HEK293 (cell line): Measurements from ENCODE around the gene S100PBP.
"Not testable (repeated sequence)": the region's sequence is repeated elsewhere in the genome, so short reads cannot be mapped to it uniquely, and the experiment has no call there.

ENCODE experiments used
- CTCF ChIA-PET: fragments of 350-600 bp; formaldehyde crosslinking; extraction: SDS; loops from one replicate; lab custom pipeline; 2021; ENCODE audit warnings: antibody characterized with exemption; lab: Yijun Ruan, JAX
- POLR2A ChIA-PET: fragments of 300-600 bp; formaldehyde crosslinking; extraction: SDS; loops from one replicate; lab custom pipeline; 2020; ENCODE audit warnings: antibody characterized with exemption, inconsistent platforms; lab: Yijun Ruan, JAX
- H3K27ac ChIP-seq: fragments of 200-500 bp; sonication (Bioruptor generic); 2 replicates; pipeline ENCODE4 v1.5.1; 2014; ENCODE audit warnings: low read depth, low read length, control low read depth, inconsistent platforms; ENCODE audit errors: extremely low read depth
- H3K36me3 ChIP-seq, 2 experiments: fragments of 200-500 bp in 1 of 2; sonication (Bioruptor generic) in 1 of 2; 1 replicate in 1 of 2; 2 replicates in 1 of 2; pipeline ENCODE4 v1.5.1; 2014 to 2017; ENCODE audit warnings: inconsistent platforms in 2 of 2, low read length in 2 of 2; ENCODE audit not compliant: control insufficient read depth in 2 of 2, insufficient read depth in 1 of 2
- H3K4me1 ChIP-seq: fragments of 200-500 bp; sonication (Bioruptor generic); 2 replicates; pipeline ENCODE4 v1.5.1; 2014; ENCODE audit warnings: mild to moderate bottlenecking, low read length, inconsistent platforms; ENCODE audit not compliant: control insufficient read depth, insufficient read depth
- H3K4me3 ChIP-seq: 2 replicates; pipeline ENCODE4 v1.5.1; 2011; ENCODE audit warnings: low read depth, mild to moderate bottlenecking, control low read depth, low read length, moderate library complexity
- H3K9me3 ChIP-seq: fragments of 200-500 bp; sonication (Bioruptor generic); 2 replicates; pipeline ENCODE4 v1.5.1; 2014; ENCODE audit warnings: low read depth, low read length, inconsistent platforms; ENCODE audit not compliant: control insufficient read depth, insufficient read depth
- HOXA7 ChIP-seq: sonication (generic); formaldehyde crosslinking; IDR thresholded peaks from 2 replicates; pipeline ENCODE4 v1.8.1; 2022; ENCODE audit warnings: missing genetic modification reagents, borderline replicate concordance
- KLF16 ChIP-seq: fragments of 450-650 bp; formaldehyde crosslinking; IDR thresholded peaks from 2 replicates; pipeline ENCODE4 v1.5.1; 2017; ENCODE audit warnings: missing biosample characterization, missing genetic modification characterization
- PRDM4 ChIP-seq: fragments of 450-650 bp; formaldehyde crosslinking; IDR thresholded peaks from 2 replicates; pipeline ENCODE4 v1.5.1; 2017; ENCODE audit warnings: missing biosample characterization, missing genetic modification characterization
- WT1 ChIP-seq: fragments of 450-650 bp; formaldehyde crosslinking; IDR thresholded peaks from 2 replicates; pipeline ENCODE4 v1.5.1; 2016; ENCODE audit warnings: missing biosample characterization, missing genetic modification characterization
- ZNF19 ChIP-seq: fragments of 450-650 bp; formaldehyde crosslinking; IDR thresholded peaks from 2 replicates; pipeline ENCODE4; 2016; ENCODE audit warnings: missing biosample characterization, missing genetic modification characterization, low read depth
- ZNF239 ChIP-seq: fragments of 450-650 bp; formaldehyde crosslinking; IDR thresholded peaks from 2 replicates; pipeline ENCODE4 v1.5.1; 2016; ENCODE audit warnings: missing biosample characterization, missing genetic modification characterization
- ZNF24 ChIP-seq: fragments of 450-650 bp; formaldehyde crosslinking; IDR thresholded peaks from 2 replicates; pipeline ENCODE4 v1.5.1; 2016; ENCODE audit warnings: missing biosample characterization, missing genetic modification characterization
- ZNF292 ChIP-seq: fragments of 450-650 bp; formaldehyde crosslinking; IDR thresholded peaks from 2 replicates; pipeline ENCODE4 v1.5.1; 2016; ENCODE audit warnings: low read depth, missing biosample characterization, missing genetic modification characterization, borderline replicate concordance
- ZNF311 ChIP-seq: fragments of 450-650 bp; formaldehyde crosslinking; IDR thresholded peaks from 2 replicates; pipeline ENCODE4 v1.5.1; 2017; ENCODE audit warnings: missing biosample characterization, missing genetic modification characterization, borderline replicate concordance
- ZNF341 ChIP-seq: fragments of 450-650 bp; formaldehyde crosslinking; IDR thresholded peaks from 2 replicates; pipeline ENCODE4; 2016; ENCODE audit warnings: low read depth, missing biosample characterization, missing genetic modification characterization
- ZNF692 ChIP-seq: fragments of 450-650 bp; formaldehyde crosslinking; IDR thresholded peaks from 2 replicates; pipeline ENCODE4 v1.5.1; 2016; ENCODE audit warnings: missing biosample characterization, missing genetic modification characterization
- TF ChIP-seq, protein P1 (sequence below): fragments of 450-650 bp; formaldehyde crosslinking; IDR thresholded peaks from 2 replicates; pipeline ENCODE4 v1.5.1; 2016; ENCODE audit warnings: missing biosample characterization, missing genetic modification characterization

S100PBP gene

GRCh38 chr1:32801096-32801715 lies 16.2 kb upstream of the S100PBP start (continued):
- TF ChIP-seq PRDM4 (tag by site-specific recombination): no peak

GRCh38 chr1:32804460-32804859 lies 13.0 kb upstream of the S100PBP start:
- POLR2A ChIA-PET, H3K4me1 ChIP-seq, H3K9me3 ChIP-seq, H3K27ac ChIP-seq, H3K4me3 ChIP-seq, CTCF ChIA-PET: not testable (repeated sequence)
- H3K36me3 ChIP-seq: peaks cover 14 to 74% of the 10 kb centered on the region in 2 experiments

DNA sequence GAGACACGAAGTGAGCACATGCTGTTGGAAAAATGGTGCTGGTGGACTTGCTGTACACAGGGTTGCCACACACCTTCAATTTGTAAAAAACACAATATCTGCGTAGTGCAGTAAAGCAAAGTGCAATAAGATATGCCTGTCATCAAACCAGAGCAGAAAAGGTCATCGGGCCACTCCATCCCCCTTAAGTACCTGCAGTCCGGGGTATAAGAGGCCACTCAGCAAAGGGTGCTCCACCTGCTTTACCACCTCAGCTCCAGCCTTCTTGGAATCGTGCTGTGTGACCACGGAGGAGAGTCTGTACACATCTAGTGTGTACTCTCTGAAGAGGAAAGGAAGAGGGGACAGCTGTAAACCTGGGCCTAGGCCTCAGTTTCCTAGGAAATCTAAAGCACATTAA lies 11.2 kb upstream of the S100PBP start:
- peaks cover 19 to 84% of the 10 kb centered on the region in 2 experiments for H3K36me3 ChIP-seq
- H3K4me3 ChIP-seq: no peak overlapping the region
- no peaks in the 10 kb centered on the region for H3K4me1 ChIP-seq
- POLR2A ChIA-PET: no interaction called here
- TF ChIP-seq, protein P1, sequence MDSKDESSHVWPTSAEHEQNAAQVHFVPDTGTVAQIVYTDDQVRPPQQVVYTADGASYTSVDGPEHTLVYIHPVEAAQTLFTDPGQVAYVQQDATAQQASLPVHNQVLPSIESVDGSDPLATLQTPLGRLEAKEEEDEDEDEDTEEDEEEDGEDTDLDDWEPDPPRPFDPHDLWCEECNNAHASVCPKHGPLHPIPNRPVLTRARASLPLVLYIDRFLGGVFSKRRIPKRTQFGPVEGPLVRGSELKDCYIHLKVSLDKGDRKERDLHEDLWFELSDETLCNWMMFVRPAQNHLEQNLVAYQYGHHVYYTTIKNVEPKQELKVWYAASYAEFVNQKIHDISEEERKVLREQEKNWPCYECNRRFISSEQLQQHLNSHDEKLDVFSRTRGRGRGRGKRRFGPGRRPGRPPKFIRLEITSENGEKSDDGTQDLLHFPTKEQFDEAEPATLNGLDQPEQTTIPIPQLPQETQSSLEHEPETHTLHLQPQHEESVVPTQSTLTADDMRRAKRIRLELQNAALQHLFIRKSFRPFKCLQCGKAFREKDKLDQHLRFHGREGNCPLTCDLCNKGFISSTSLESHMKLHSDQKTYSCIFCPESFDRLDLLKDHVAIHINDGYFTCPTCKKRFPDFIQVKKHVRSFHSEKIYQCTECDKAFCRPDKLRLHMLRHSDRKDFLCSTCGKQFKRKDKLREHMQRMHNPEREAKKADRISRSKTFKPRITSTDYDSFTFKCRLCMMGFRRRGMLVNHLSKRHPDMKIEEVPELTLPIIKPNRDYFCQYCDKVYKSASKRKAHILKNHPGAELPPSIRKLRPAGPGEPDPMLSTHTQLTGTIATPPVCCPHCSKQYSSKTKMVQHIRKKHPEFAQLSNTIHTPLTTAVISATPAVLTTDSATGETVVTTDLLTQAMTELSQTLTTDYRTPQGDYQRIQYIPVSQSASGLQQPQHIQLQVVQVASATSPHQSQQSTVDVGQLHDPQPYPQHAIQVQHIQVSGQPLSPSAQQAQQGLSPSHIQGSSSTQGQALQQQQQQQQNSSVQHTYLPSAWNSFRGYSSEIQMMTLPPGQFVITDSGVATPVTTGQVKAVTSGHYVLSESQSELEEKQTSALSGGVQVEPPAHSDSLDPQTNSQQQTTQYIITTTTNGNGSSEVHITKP (tag by site-specific recombination): no peak
- no peak for TF ChIP-seq ZNF24 (tag by site-specific recombination)
- TF ChIP-seq HOXA7 (CRISPR knock-in tag): no peak
- no peak for TF ChIP-seq ZNF341 (tag by site-specific recombination)
- TF ChIP-seq ZNF692: no peak
- TF ChIP-seq WT1: no peak
- no peak for TF ChIP-seq ZNF292
- TF ChIP-seq ZNF239 (tag by site-specific recombination): no peak
- no peak for TF ChIP-seq KLF16 (tag by site-specific recombination)
- TF ChIP-seq ZNF19 (tag by site-specific recombination): no peak
- no peak for TF ChIP-seq ZNF311 (tag by site-specific recombination)
- TF ChIP-seq, all 188 proteins: peak for 0
- Histone ChIP-seq H3K27ac (no peak overlapping the region), H3K9me3 (no peaks in the 10 kb centered on the region)
- CTCF ChIA-PET: no interaction called here
